CD4-positive, alpha-beta T cell (primary cell): ENCODE data around the gene OASL. TPM values are rescaled to one million over a fixed set of nuclear protein-coding genes. Genes with fewer than 3 reads are reported as not detected.
"Not testable (repeated sequence)": the region's sequence is repeated elsewhere in the genome, so short reads cannot be mapped to it uniquely, and the experiment has no call there.

ENCODE experiments used
- ATAC-seq: fragments of 200-7000 bp; cut with Tn5 transposase; one replicate; pipeline ENCODE4 v1.10.0; 2022; ENCODE audit warnings: mild to moderate bottlenecking; ENCODE audit not compliant: poor library complexity
- CTCF ChIA-PET: fragments of 350-600 bp; sonication (Branson Sonifier 250); formaldehyde crosslinking; loops from one replicate; lab custom pipeline; 2021; ENCODE audit warnings: antibody characterized with exemption, inconsistent platforms; lab: Charles Lee
- POLR2A ChIA-PET: fragments of 350-600 bp; sonication (Branson Sonifier 250); formaldehyde crosslinking; loops from one replicate; lab custom pipeline; 2021; ENCODE audit warnings: antibody characterized with exemption, inconsistent platforms; lab: Charles Lee
- DNase-seq, 14 experiments: peaks; one replicate each; pipeline ENCODE4 v3.0.0-alpha.2; 2013 to 2020; ENCODE audit warnings: mixed read lengths in 2 of 14
- H3K27ac ChIP-seq, 2 donors: one replicate each; pipeline versions ENCODE4 v1.5.1 to v1.7.0; 2013; ENCODE audit warnings: low read length in 2 of 2, low read depth in 1 of 2, mild to moderate bottlenecking in 1 of 2
- H3K27me3 ChIP-seq, 2 experiments: 1 replicate in 1 of 2; 2 replicates in 1 of 2; pipeline versions ENCODE4 v1.6.1 to v1.7.0; 2013; ENCODE audit warnings: low read length in 2 of 2, control low read depth in 1 of 2, mild to moderate bottlenecking in 1 of 2, moderate library complexity in 1 of 2; ENCODE audit not compliant: insufficient read depth in 2 of 2, control insufficient read depth in 1 of 2
- H3K36me3 ChIP-seq: one replicate; pipeline ENCODE4 v1.6.1; 2013; ENCODE audit warnings: low read length, control low read depth; ENCODE audit not compliant: insufficient read depth
- H3K4me1 ChIP-seq: one replicate; pipeline ENCODE4 v1.6.1; 2013; ENCODE audit warnings: low read length, control low read depth; ENCODE audit not compliant: insufficient read depth
- H3K4me3 ChIP-seq: one replicate; pipeline ENCODE4 v1.5.1; 2013; ENCODE audit warnings: mild to moderate bottlenecking, low read length, moderate library complexity
- H3K9me3 ChIP-seq, 2 experiments: 1 replicate in 1 of 2; 2 replicates in 1 of 2; pipeline versions ENCODE4 v1.6.1 to v1.7.0; 2013; ENCODE audit warnings: low read length in 2 of 2, mild to moderate bottlenecking in 2 of 2, control low read depth in 1 of 2, moderate library complexity in 1 of 2; ENCODE audit not compliant: control insufficient read depth in 1 of 2, insufficient read depth in 1 of 2
- H3K27ac Mint-ChIP-seq: one replicate; pipeline ENCODE4 v1.8.0; 2020; ENCODE audit warnings: mixed read lengths
- H3K27me3 Mint-ChIP-seq: one replicate; pipeline ENCODE4 v1.8.0; 2021; ENCODE audit warnings: mixed read lengths
- H3K36me3 Mint-ChIP-seq: one replicate; pipeline ENCODE4 v1.8.0; 2021; ENCODE audit warnings: low read depth, mixed read lengths
- H3K4me1 Mint-ChIP-seq: one replicate; pipeline ENCODE4 v1.8.0; 2021; ENCODE audit warnings: low read depth, mixed read lengths
- H3K4me3 Mint-ChIP-seq: one replicate; pipeline ENCODE4 v1.8.0; 2020; ENCODE audit warnings: mild to moderate bottlenecking, mixed read lengths
- H3K9me3 Mint-ChIP-seq: one replicate; pipeline ENCODE4 v1.8.0; 2020; ENCODE audit warnings: mixed read lengths
- CTCF ChIP-seq: fragments of 200-600 bp; IDR thresholded peaks from one replicate; pipeline ENCODE4 v1.8.0; 2022; ENCODE audit warnings: antibody characterized with exemption, mild to moderate bottlenecking
- intact Hi-C, 2 experiments: fragments of 100-400 bp; cut with DNase I in 1 of 2; cut with micrococcal nuclease in 1 of 2; formaldehyde crosslinking; loops; one replicate each; pipeline versions ENCODE4 v1.15.1 to v1.9.0; 2023 to 2025; cut with DNase I, micrococcal nuclease
- total RNA-seq, 174 experiments: library from RNA in 2 of 174; stranded (reverse) in 2 of 174; gene quantifications; one replicate each; pipeline ENCODE4 v1.2.3 and lab custom pipeline; 2021 to 2026

OASL gene
- total RNA-seq, 2 experiments from 2014 or later: 33.0 to 34.7 TPM

GRCh38 chr12:121053706-121054105, 14.7 kb upstream of the OASL start:
- Histone ChIP-seq H3K27ac (no peak overlapping the region), H3K27me3 (no peaks in the 10 kb centered on the region), H3K9me3 (no peaks in the 10 kb centered on the region), H3K36me3 (no peaks in the 10 kb centered on the region), H3K4me3 (no peak overlapping the region), H3K4me1 (no peaks in the 10 kb centered on the region)
- no peak for ATAC-seq
- no peak for TF ChIP-seq CTCF
- no peak overlapping the region for H3K4me3 Mint-ChIP-seq
- H3K9me3 Mint-ChIP-seq: no peaks in the 10 kb centered on the region
- H3K4me1 Mint-ChIP-seq: no peaks in the 10 kb centered on the region
- H3K27me3 Mint-ChIP-seq: no peaks in the 10 kb centered on the region
- POLR2A ChIA-PET: no interaction called here
- intact Hi-C loops: no loop called here
- H3K27ac Mint-ChIP-seq: no peak overlapping the region
- DNase-seq: no peak
- H3K36me3 Mint-ChIP-seq: no peaks in the 10 kb centered on the region
- CTCF ChIA-PET: no interaction called here

GRCh38 chr12:121050725-121051124, 11.7 kb upstream of the OASL start:
- H3K27ac ChIP-seq: no peak overlapping the region
- H3K36me3 Mint-ChIP-seq: no peaks in the 10 kb centered on the region
- H3K9me3 Mint-ChIP-seq: no peaks in the 10 kb centered on the region
- H3K4me3 ChIP-seq: no peak overlapping the region
- no peak for ATAC-seq
- H3K27me3 Mint-ChIP-seq: no peaks in the 10 kb centered on the region
- no peaks in the 10 kb centered on the region for H3K36me3 ChIP-seq
- H3K27ac Mint-ChIP-seq: no peak overlapping the region
- H3K4me1 Mint-ChIP-seq: no peaks in the 10 kb centered on the region
- no peaks in the 10 kb centered on the region for H3K9me3 ChIP-seq
- ChIA-PET POLR2A (no interaction called here), CTCF (interaction anchor here (1.6 kb wide), 1 partner anchor 9 kb away, joined by 4 read pairs; no protein-coding TSS in a partner anchor)
- no peaks in the 10 kb centered on the region for H3K4me1 ChIP-seq
- H3K27me3 ChIP-seq: no peaks in the 10 kb centered on the region
- H3K4me3 Mint-ChIP-seq: no peak overlapping the region
- no peak for DNase-seq
- no peak for TF ChIP-seq CTCF
- intact Hi-C loops: no loop called here

GRCh38 chr12:121048442-121048841, 9.4 kb upstream of the OASL start:
- no peaks in the 10 kb centered on the region for H3K27me3 ChIP-seq
- DNase-seq (peak in 1 of 14 experiments; percentile 40), ATAC-seq (no peak)
- peak overlapping the region; percentile 38 for H3K4me3 Mint-ChIP-seq
- ChIA-PET POLR2A (interaction anchor here (1.4 kb wide), 1 partner anchor 14 kb away, joined by 4 read pairs; no protein-coding TSS in a partner anchor), CTCF (interaction anchor here (1.7 kb wide), 1 partner anchor 12 kb away, joined by 5 read pairs; no protein-coding TSS in a partner anchor)
- H3K4me3 ChIP-seq: no peak overlapping the region
- no peaks in the 10 kb centered on the region for H3K9me3 Mint-ChIP-seq
- H3K36me3 Mint-ChIP-seq: no peaks in the 10 kb centered on the region
- no peaks in the 10 kb centered on the region for H3K4me1 Mint-ChIP-seq
- TF ChIP-seq CTCF: no peak
- H3K9me3 ChIP-seq: no peaks in the 10 kb centered on the region
- H3K27ac Mint-ChIP-seq: peak overlapping the region; percentile 2
- no peaks in the 10 kb centered on the region for H3K27me3 Mint-ChIP-seq
- H3K36me3 ChIP-seq: no peaks in the 10 kb centered on the region
- no peak overlapping the region for H3K27ac ChIP-seq
- intact Hi-C loops: no loop called here
- no peaks in the 10 kb centered on the region for H3K4me1 ChIP-seq

- POLR2A ChIA-PET, ATAC-seq, H3K9me3 Mint-ChIP-seq, H3K27me3 ChIP-seq, H3K9me3 ChIP-seq, H3K27me3 Mint-ChIP-seq, intact Hi-C loops, DNase-seq, H3K4me3 Mint-ChIP-seq, H3K36me3 ChIP-seq, H3K4me3 ChIP-seq, H3K4me1 ChIP-seq, H3K27ac Mint-ChIP-seq, H3K27ac ChIP-seq, H3K36me3 Mint-ChIP-seq, H3K4me1 Mint-ChIP-seq: not testable (repeated sequence)
- CTCF ChIA-PET: interaction anchor here (1.7 kb wide), 1 partner anchor 13 kb away, joined by 5 read pairs; no protein-coding TSS in a partner anchor
Measured at GRCh38 chr12:121047400-121047799, 8.4 kb upstream of the OASL start.
